HepG2 (cell line): ENCODE results near the gene PTPN18. TPM values are rescaled to one million over a fixed set of nuclear protein-coding genes. Genes with fewer than 3 reads are reported as not detected.
A peak's percentile ranks its signal among the peaks of the same experiment; 100 is the strongest.

Experiments used
- DRAP1 ChIP-seq: IDR thresholded peaks from 2 replicates; pipeline ENCODE4 v1.6.1; 2016; ENCODE audit warnings: missing genetic modification reagents, missing compliant biosample characterization
- FOXK1 ChIP-seq: sonication (generic); formaldehyde crosslinking; IDR thresholded peaks from 2 replicates; pipeline ENCODE4 v1.4.0; 2020; ENCODE audit warnings: low read depth, missing genetic modification reagents, borderline replicate concordance
- IRF2 ChIP-seq: IDR thresholded peaks from 2 replicates; pipeline ENCODE4 v1.6.1; 2018; ENCODE audit warnings: missing genetic modification reagents, missing compliant biosample characterization
- KDM5A ChIP-seq: fragments of 200-600 bp; sonication (generic); IDR thresholded peaks from 2 replicates; pipeline ENCODE4 v1.7.0; 2018; ENCODE audit warnings: antibody characterized with exemption, mild to moderate bottlenecking, low read length, borderline replicate concordance
- MXI1 ChIP-seq: IDR thresholded peaks from 3 replicates; pipeline ENCODE4 v1.6.1; 2012; ENCODE audit warnings: low read depth, low read length, inconsistent platforms, borderline replicate concordance
- NAIF1 ChIP-seq: sonication (generic); formaldehyde crosslinking; IDR thresholded peaks from 2 replicates; pipeline ENCODE4 v1.5.0; 2020; ENCODE audit warnings: mild to moderate bottlenecking, missing genetic modification reagents, borderline replicate concordance
- NR0B2 ChIP-seq: sonication (generic); formaldehyde crosslinking; IDR thresholded peaks from 2 replicates; pipeline ENCODE4 v1.4.0; 2020; ENCODE audit warnings: mild to moderate bottlenecking, missing genetic modification reagents
- PHF20 ChIP-seq: sonication (generic); formaldehyde crosslinking; IDR thresholded peaks from 2 replicates; pipeline ENCODE4 v1.5.0; 2020; ENCODE audit warnings: mild to moderate bottlenecking, missing genetic modification reagents
- PLRG1 ChIP-seq: fragments of 450-650 bp; conservative IDR thresholded peaks from 2 replicates; pipeline ENCODE4 v1.6.1; 2016
- SMAD1 ChIP-seq: sonication (generic); formaldehyde crosslinking; IDR thresholded peaks from 2 replicates; pipeline ENCODE4 v1.4.0; 2020; ENCODE audit warnings: missing genetic modification reagents, low read depth, mild to moderate bottlenecking, borderline replicate concordance
- ZFY ChIP-seq: sonication (generic); formaldehyde crosslinking; IDR thresholded peaks from 2 replicates; pipeline ENCODE4 v1.4.0; 2020; ENCODE audit warnings: missing genetic modification reagents
- ZIK1 ChIP-seq: sonication (generic); formaldehyde crosslinking; IDR thresholded peaks from 2 replicates; pipeline ENCODE4 v1.5.0; 2020; ENCODE audit warnings: mild to moderate bottlenecking, low read depth, missing genetic modification reagents, borderline replicate concordance
- ZNF160 ChIP-seq: sonication (generic); formaldehyde crosslinking; IDR thresholded peaks from 2 replicates; pipeline ENCODE4 v1.8.0; 2022; ENCODE audit warnings: mild to moderate bottlenecking, inconsistent platforms, missing genetic modification reagents
- ZNF598 ChIP-seq: sonication (generic); formaldehyde crosslinking; IDR thresholded peaks from 2 replicates; pipeline ENCODE4 v1.5.1; 2020; ENCODE audit warnings: mild to moderate bottlenecking, missing genetic modification reagents, borderline replicate concordance
- ZNF7 ChIP-seq: IDR thresholded peaks from 2 replicates; pipeline ENCODE4 v1.6.1; 2016; ENCODE audit warnings: missing biosample characterization, missing genetic modification reagents
- polyA plus RNA-seq, 8 experiments: library from polyadenylated mRNA; depleted of rRNA in 3 of 8; stranded (reverse) in 7 of 8; unstranded in 1 of 8; fragments of >200 nt; fragmentation: Illumina TruSeq in 4 of 8; extraction: Trizol in 4 of 8; gene quantifications; 2 replicates each; pipeline versions ENCODE4 v1.2.1 to v1.2.3, GENCODE V29; 2011 to 2016; ENCODE audit warnings: low read depth in 4 of 8, missing spikeins in 1 of 8, mixed read lengths in 1 of 8; ENCODE audit not compliant: insufficient read depth in 1 of 8
- total RNA-seq, 5 experiments: library from RNA; depleted of rRNA; stranded (reverse); fragments of >200 nt; fragmentation: Illumina TruSeq; extraction: Trizol; gene quantifications; 2 replicates each; pipeline ENCODE4 v1.2.3, GENCODE V29; 2016; ENCODE audit warnings: low read depth in 1 of 5
- TF ChIP-seq, protein P1 (sequence below): sonication (generic); formaldehyde crosslinking; IDR thresholded peaks from 2 replicates; pipeline ENCODE4 v1.4.0; 2020; ENCODE audit warnings: missing genetic modification reagents
- TF ChIP-seq, protein P2 (sequence below): sonication (generic); formaldehyde crosslinking; IDR thresholded peaks from 2 replicates; pipeline ENCODE4 v1.4.0; 2020; ENCODE audit warnings: missing genetic modification reagents
- TF ChIP-seq, protein P3 (sequence below): sonication (generic); formaldehyde crosslinking; IDR thresholded peaks from 2 replicates; pipeline ENCODE4 v1.8.0; 2022; ENCODE audit warnings: mild to moderate bottlenecking, missing genetic modification reagents, borderline replicate concordance
- TF ChIP-seq, protein P4 (sequence below): sonication (generic); formaldehyde crosslinking; IDR thresholded peaks from 2 replicates; pipeline ENCODE4 v1.5.0; 2020; ENCODE audit warnings: mild to moderate bottlenecking, missing genetic modification reagents

PTPN18 gene
- total and polyA plus RNA-seq, 2 of the 13 experiments (the other 11 are each of a cell fraction or from before 2014, with no cell fraction given): 14.8 to 39.6 TPM

GRCh38 chr2:130336877-130337734, 18.8 kb upstream of the PTPN18 start (continued):
- TF ChIP-seq, protein P1, sequence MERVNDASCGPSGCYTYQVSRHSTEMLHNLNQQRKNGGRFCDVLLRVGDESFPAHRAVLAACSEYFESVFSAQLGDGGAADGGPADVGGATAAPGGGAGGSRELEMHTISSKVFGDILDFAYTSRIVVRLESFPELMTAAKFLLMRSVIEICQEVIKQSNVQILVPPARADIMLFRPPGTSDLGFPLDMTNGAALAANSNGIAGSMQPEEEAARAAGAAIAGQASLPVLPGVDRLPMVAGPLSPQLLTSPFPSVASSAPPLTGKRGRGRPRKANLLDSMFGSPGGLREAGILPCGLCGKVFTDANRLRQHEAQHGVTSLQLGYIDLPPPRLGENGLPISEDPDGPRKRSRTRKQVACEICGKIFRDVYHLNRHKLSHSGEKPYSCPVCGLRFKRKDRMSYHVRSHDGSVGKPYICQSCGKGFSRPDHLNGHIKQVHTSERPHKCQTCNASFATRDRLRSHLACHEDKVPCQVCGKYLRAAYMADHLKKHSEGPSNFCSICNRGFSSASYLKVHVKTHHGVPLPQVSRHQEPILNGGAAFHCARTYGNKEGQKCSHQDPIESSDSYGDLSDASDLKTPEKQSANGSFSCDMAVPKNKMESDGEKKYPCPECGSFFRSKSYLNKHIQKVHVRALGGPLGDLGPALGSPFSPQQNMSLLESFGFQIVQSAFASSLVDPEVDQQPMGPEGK (CRISPR knock-in tag): peak; percentile 29; the same call in 1 of the 2 replicates
- TF ChIP-seq ZFY (CRISPR knock-in tag): peak; percentile 50; the same call in 1 of the 2 replicates
- 0 out of 3 replicates have a peak, but pooled peaks have one; percentile 57 for TF ChIP-seq MXI1
- no peak for TF ChIP-seq ZNF7
- no peak; the same call in 1 of the 2 replicates for TF ChIP-seq NAIF1 (CRISPR knock-in tag)
- peak; percentile 11; the same call in 1 of the 2 replicates for TF ChIP-seq PHF20 (CRISPR knock-in tag)
- TF ChIP-seq, protein P2, sequence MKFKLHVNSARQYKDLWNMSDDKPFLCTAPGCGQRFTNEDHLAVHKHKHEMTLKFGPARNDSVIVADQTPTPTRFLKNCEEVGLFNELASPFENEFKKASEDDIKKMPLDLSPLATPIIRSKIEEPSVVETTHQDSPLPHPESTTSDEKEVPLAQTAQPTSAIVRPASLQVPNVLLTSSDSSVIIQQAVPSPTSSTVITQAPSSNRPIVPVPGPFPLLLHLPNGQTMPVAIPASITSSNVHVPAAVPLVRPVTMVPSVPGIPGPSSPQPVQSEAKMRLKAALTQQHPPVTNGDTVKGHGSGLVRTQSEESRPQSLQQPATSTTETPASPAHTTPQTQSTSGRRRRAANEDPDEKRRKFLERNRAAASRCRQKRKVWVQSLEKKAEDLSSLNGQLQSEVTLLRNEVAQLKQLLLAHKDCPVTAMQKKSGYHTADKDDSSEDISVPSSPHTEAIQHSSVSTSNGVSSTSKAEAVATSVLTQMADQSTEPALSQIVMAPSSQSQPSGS (CRISPR knock-in tag): peak; percentile 88
- no peak; the same call in 1 of the 2 replicates for TF ChIP-seq SMAD1 (CRISPR knock-in tag)
- no peak for TF ChIP-seq PLRG1
- TF ChIP-seq ZNF160 (CRISPR knock-in tag): peak; percentile 83; the same call in 1 of the 2 replicates
- peak; percentile 90 for TF ChIP-seq NR0B2 (CRISPR knock-in tag)
- TF ChIP-seq ZNF598 (CRISPR knock-in tag): peak; percentile 97
- TF ChIP-seq, protein P3, sequence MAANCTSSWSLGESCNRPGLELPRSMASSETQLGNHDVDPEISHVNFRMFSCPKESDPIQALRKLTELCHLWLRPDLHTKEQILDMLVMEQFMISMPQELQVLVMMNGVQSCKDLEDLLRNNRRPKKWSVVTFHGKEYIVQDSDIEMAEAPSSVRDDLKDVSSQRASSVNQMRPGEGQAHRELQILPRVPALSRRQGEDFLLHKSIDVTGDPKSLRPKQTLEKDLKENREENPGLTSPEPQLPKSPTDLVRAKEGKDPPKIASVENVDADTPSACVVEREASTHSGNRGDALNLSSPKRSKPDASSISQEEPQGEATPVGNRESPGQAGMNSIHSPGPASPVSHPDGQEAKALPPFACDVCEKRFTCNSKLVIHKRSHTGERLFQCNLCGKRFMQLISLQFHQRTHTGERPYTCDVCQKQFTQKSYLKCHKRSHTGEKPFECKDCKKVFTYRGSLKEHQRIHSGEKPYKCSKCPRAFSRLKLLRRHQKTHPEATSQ (CRISPR knock-in tag): peak; percentile 80; the same call in 1 of the 2 replicates
- peak; percentile 71 for TF ChIP-seq IRF2 (CRISPR knock-in tag)
- no peak; the same call in 1 of the 2 replicates for TF ChIP-seq DRAP1 (CRISPR knock-in tag)
- TF ChIP-seq KDM5A: peak; percentile 56; the same call in 1 of the 2 replicates
- peak; percentile 60; the same call in 1 of the 2 replicates for TF ChIP-seq FOXK1 (CRISPR knock-in tag)
- TF ChIP-seq, protein P4, sequence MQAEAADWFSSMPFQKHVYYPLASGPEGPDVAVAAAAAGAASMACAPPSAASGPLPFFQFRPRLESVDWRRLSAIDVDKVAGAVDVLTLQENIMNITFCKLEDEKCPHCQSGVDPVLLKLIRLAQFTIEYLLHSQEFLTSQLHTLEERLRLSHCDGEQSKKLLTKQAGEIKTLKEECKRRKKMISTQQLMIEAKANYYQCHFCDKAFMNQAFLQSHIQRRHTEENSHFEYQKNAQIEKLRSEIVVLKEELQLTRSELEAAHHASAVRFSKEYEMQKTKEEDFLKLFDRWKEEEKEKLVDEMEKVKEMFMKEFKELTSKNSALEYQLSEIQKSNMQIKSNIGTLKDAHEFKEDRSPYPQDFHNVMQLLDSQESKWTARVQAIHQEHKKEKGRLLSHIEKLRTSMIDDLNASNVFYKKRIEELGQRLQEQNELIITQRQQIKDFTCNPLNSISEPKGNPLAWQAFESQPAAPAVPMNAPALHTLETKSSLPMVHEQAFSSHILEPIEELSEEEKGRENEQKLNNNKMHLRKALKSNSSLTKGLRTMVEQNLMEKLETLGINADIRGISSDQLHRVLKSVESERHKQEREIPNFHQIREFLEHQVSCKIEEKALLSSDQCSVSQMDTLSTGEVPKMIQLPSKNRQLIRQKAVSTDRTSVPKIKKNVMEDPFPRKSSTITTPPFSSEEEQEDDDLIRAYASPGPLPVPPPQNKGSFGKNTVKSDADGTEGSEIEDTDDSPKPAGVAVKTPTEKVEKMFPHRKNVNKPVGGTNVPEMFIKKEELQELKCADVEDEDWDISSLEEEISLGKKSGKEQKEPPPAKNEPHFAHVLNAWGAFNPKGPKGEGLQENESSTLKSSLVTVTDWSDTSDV: no peak
- TF ChIP-seq ZIK1 (CRISPR knock-in tag): peak; percentile 86; the same call in 1 of the 2 replicates
